CD1c-positive myeloid dendritic cell (primary cell): ENCODE data around the gene RNU6-9.

Source experiments
- DNase-seq: peaks from one replicate; pipeline ENCODE4 v3.0.0-alpha.2; 2016; ENCODE audit errors: extremely low spot score

RNU6-9 gene

GRCh38 chr19:861756-862580, 31.3 kb upstream of the RNU6-9 start:
- DNase-seq = peak; percentile 81

GRCh38 chr19:862581-863314, 30.5 kb upstream of the RNU6-9 start:
- DNase-seq = peak; percentile 73

- peak; percentile 26 for DNase-seq
Measured at GRCh38 chr19:863315-863620, 30.0 kb upstream of the RNU6-9 start.

GRCh38 chr19:866769-867300, 26.4 kb upstream of the RNU6-9 start:
- no peak for DNase-seq

- DNase-seq = no peak
Measured at GRCh38 chr19:867301-867793, 25.9 kb upstream of the RNU6-9 start.

GRCh38 chr19:867855-868457, 25.3 kb upstream of the RNU6-9 start:
- no peak for DNase-seq

- DNase-seq = no peak
Measured at GRCh38 chr19:868458-869244, 24.6 kb upstream of the RNU6-9 start.

- no peak for DNase-seq
Measured at GRCh38 chr19:869245-870177, 23.8 kb upstream of the RNU6-9 start.

- no peak for DNase-seq
Measured at GRCh38 chr19:870314-870713, 23.0 kb upstream of the RNU6-9 start.

GRCh38 chr19:870963-871401, 22.3 kb upstream of the RNU6-9 start:
- no peak for DNase-seq

- no peak for DNase-seq
Measured at GRCh38 chr19:871446-872265, 21.6 kb upstream of the RNU6-9 start.

GRCh38 chr19:872266-872951, 20.9 kb upstream of the RNU6-9 start:
- peak; percentile 76 for DNase-seq

- peak; percentile 68 for DNase-seq
Measured at GRCh38 chr19:873084-873483, 20.2 kb upstream of the RNU6-9 start.

GRCh38 chr19:873561-874041, 19.7 kb upstream of the RNU6-9 start:
- DNase-seq = no peak

GRCh38 chr19:875265-875879, 17.9 kb upstream of the RNU6-9 start:
- no peak for DNase-seq

GRCh38 chr19:876089-876488, 17.2 kb upstream of the RNU6-9 start:
- no peak for DNase-seq

- no peak for DNase-seq
Measured at GRCh38 chr19:876780-877314, 16.4 kb upstream of the RNU6-9 start.
